Embryonic facial prominence (tissue), 1 donor: Measurements from ENCODE around the gene ADAM8.
"Not testable (repeated sequence)": the region's sequence is repeated elsewhere in the genome, so short reads cannot be mapped to it uniquely, and the experiment has no call there.

Experiments used
- DNase-seq: peaks from one replicate; pipeline ENCODE4 v3.0.0-alpha.2; 2016; ENCODE audit errors: extremely low spot score

The ADAM8 gene

DNA sequence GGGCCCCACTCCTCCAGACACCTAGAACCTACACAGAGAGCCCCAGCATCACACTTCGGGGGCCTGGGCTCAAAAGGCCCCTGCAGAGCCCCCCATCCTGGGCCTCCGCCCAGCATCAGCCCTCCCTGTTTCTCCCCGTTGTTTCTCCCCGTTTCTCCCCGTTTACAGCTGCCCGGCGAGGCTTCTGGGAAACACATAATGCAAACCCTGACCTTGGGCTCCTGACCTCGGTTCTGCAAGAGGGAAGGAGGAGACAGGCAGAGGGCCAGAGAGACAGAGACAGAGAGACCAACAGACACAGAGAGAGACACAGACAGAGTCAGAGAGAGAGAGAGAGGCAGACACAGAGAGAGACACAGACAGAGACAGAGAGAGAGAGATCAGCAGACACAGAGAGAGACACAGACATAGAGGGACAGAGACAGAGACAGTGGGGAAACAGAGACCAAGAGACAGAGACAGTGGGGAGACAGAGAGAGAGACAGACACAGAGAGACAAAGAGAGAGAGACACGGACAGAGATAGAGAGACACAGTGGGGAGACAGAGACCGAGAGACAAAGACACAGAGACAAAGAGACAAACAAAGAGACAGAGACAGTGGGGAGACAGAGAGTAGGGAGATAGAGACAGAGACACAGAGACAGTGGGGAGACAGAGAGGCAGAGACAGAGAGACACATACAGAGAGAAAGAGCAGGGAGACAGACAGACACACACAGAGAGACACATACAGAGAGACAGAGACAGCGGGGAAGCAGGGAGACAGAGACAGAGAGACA lies 26.5 kb downstream of the ADAM8 start:
- DNase-seq = no peak

DNA sequence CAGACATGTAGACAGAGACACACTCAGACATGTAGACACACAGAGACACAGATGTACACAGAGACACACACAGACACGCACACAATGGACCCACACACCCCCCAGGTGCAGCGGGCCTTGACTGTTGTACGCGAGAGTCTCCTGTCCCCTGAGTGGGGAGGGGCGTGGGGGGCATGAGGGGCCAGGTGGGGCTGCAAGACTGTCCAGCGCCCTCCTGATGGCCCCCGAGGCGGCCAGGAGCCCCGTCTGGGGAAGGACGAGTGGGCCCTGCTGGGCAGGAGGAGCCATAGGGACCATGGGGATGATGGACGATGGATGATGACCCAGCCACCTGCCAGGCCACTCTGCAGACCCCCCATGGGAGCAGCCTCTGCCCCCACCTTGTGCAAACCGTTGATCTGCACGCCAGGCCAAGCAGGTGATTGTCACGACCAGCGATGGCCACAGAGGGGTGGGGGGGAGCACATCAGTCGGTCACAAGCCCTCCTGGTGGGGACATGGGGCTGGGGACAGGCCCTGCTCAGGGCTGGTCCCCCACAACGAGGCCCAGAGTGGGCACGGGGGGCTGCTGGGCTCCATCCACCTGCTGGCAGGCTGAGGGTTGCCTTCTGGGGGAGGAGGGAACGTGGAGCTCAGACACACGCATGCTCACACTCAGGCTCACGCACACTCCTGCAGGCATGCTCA lies 27.4 kb downstream of the ADAM8 start:
- no peak for DNase-seq

DNA sequence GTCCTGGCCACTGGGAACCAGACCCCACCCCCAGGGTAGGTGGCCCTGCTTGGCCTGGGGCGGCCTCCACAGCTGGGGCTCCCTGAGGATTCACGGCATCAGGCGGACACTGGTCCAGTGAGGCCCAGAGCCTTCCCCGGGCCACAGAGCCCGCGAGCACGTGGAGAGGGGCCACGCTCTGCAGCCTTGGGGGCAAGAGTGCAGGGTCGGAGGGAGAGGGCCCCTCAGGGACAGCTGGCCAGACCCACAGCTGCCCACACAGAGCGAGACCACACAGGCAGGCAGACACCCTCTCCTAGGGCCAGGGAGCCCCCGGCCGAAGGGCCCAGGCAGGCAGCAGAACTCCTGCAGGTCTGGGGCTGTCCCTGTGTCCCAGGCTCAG lies 28.3 kb downstream of the ADAM8 start:
- no peak for DNase-seq

DNA sequence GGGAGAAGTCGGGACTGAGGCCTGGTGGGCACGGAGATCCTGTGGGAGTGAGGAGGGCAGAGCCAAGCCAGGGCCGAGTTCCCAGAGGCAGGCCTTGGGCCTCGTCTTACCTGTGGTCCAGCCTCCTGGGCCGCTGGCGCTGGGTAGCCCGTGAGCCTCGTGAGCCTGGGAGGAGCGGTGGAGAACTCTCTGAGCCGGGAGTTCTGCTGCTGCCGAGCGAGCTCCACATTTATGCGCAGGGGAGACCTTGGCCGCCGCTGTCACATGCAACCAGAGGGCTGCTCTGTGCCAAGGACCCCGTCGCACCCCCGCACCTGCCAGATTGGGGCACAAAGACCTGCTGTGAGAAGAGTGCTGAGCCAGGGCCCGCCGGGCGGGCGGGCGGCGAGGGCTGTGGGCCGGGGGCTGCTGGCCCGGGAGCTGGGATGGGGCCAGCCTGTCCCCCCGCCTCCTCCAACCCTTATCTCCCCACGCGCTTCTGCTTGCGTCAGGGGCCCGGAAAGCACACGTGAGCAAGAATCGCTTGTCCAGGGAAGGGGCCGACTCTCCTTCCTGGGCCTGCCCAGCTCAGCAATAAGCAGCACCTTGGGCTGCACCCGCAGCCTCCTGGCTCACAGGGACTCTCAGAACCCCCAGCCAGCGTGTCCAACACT lies 28.9 kb downstream of the ADAM8 start:
- DNase-seq = no peak

DNA sequence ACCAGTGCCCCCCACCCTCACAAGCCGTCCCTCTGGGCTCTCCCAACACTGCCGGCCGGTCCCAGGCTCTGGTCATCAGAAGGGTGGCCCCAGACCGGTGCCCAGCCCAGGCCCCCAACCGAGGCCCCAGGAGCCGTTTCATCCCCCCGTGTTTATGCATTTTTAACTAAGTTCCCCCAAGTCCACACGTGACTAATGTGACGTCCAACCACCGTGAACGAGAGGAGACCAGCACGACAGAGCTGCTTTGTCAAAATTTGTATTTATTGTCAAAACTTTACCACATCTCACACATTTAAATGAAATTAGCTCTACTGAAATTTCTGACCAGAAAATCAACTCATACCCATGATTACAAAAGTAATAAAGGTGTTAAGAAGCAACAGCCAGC lies 30.4 kb downstream of the ADAM8 start:
- no peak for DNase-seq

DNA sequence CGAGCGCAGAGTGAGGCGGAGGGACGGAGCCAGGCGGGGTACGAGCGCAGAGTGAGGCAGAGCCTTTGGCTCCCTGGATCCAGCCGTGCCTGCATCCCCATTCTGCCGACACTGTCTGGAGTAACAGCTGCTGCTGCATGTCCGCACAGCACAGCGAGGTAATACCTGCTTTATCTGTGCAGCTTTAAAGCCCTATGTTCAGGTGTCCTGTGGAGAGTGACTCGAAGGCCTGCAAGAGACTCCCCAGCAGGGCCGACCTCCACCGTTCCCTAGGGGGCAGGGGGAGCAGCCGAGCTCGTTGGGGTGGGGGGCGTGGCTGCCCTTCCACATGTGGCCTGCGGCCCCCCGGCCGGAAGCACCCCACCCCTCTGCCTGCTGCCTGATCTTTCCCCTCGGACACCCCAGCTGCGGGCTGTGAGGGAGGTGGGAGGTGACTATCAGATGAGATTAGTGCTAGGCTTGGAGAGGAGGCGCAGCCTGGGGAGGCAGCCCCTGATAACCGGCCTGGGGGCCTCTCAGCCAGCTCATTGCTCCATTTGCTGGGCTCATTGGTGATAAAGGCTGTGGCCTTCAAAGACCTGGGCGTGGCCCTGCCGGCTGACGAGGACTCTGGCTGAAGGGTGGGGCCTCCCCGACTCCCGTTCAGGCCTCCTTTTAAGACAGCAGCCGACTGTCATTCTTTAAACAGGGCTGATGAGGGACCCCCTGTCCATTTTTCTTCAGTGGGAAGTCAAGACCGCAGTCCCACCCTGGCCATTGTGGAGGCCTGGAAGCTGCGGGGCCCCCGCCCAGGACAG lies 31.0 kb downstream of the ADAM8 start:
- no peak for DNase-seq

DNA sequence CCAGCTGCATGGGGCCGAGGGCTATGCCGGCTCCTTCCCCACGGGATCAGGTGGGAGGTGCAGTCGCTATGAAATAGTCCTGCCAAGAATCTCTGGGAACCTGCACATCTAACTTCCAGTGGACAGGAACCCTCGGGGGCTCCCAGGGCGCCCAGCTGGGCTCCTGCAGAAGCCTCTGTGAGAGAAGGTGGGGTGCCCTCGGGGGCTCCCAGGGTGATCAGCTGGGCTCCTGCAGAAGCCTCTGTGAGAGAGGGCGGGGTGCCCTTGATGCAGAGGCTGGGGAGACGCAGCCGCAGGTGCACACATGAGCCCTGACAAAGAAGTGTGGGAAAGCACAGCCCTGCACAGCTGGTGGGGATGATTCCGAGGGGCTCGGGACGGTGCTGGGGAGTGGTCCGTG lies 33.1 kb downstream of the ADAM8 start:
- no peak for DNase-seq

DNA sequence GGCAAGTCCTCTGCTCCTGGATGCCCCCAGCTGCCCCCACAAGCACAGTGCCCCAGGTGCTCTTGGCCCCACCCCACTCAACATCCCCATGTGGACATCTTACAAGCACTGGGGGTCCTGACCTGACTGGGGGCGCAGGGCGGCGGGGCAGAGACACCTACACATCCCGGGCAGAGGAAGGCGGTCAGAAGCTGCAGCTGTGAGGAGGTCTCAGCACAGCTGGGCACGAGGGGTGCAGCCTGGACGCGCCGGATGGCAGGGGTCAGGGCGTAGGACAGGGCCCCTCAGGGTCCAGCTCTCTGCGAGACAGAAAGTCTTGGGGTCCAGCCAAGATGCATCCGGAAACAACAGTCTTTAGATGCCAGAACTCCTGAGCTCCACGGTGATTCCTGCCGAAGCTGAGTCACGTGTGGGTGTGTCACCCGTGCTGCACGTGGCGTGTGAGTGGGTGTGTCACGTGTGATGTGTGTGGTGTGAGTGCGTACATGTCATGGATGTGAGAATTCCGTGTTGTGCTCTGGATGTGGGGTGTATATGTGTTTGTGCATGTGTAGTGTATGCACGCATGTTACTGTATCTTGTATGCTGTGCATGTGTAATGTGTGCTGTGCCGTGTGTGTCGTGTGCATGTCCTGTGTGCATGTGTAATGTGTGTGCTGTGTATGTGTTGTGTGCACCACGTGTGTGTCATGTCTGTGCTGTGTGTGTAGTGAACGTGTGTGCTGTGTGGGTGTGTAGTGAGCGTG lies 33.9 kb downstream of the ADAM8 start:
- DNase-seq = no peak

DNA sequence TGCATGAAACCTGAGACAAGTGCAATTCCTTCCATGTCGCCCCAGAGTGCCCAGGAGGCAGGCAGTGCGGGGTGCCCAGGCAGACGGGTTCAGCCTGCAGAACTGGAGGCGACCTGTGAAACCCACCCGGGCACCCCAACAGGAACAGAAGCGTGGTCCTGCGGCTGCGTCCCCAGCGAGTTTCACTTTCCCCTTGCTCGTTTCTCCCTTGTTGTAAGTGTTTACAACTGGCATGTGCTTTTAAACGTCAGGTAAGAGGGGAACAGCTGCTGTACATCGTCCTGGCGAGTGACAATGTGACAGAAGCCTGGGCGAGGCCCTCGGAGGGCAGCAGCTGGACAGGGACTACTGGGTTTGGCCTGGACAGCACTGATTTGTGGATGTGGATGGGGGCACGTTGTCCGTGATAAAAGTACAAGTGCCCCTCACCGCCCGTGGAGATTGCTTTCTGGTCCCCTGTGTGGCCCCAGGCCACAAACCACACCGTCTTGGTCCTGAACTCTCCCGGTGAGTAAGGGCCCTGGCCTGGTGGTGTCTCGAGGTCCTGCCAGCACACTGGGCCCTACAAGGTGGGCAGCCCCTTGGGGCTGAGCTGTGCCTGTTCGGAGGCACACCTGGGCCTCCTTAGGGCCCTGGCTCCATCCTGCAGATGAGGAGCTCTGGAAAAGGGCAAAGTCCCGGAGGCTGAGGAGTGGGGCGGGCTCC lies 35.0 kb downstream of the ADAM8 start:
- DNase-seq = no peak

DNA sequence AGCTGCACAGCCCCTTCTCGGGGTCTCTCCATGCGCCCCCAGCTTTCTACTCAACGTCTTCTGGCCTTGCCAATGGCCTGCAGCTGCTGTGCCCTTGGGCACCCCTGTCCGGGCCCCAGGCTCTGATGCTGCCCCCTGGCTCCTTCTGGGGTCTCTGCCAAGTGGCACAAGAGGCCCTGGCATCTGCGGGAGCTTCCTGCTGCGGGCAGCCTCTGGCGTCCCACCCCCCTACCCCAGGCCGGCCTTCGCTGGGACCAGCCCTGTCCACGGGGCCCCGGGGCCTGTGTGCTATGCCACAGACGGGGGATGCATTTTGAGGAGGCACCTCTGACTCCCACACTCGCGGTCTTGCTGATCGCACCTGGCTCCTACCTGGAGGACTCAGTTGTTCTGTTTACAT lies 36.7 kb downstream of the ADAM8 start:
- no peak for DNase-seq

DNA sequence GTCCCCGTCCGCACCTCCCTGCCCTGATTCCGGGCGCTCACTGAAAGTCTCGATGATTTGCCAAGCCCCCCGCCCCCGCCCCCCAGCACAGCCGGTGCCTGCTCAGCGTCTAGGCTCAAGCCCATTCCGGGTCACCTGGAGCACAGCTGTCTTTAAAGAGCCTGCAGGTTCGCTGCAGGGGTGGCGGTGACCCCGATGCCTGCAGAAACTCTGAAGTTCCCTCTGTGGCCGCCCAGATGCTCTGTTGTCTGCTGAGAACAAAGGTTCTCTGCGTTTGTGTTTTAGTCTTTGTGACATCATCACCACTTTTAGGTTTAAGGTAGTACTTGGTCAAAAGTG lies 38.2 kb downstream of the ADAM8 start:
- no peak for DNase-seq

DNA sequence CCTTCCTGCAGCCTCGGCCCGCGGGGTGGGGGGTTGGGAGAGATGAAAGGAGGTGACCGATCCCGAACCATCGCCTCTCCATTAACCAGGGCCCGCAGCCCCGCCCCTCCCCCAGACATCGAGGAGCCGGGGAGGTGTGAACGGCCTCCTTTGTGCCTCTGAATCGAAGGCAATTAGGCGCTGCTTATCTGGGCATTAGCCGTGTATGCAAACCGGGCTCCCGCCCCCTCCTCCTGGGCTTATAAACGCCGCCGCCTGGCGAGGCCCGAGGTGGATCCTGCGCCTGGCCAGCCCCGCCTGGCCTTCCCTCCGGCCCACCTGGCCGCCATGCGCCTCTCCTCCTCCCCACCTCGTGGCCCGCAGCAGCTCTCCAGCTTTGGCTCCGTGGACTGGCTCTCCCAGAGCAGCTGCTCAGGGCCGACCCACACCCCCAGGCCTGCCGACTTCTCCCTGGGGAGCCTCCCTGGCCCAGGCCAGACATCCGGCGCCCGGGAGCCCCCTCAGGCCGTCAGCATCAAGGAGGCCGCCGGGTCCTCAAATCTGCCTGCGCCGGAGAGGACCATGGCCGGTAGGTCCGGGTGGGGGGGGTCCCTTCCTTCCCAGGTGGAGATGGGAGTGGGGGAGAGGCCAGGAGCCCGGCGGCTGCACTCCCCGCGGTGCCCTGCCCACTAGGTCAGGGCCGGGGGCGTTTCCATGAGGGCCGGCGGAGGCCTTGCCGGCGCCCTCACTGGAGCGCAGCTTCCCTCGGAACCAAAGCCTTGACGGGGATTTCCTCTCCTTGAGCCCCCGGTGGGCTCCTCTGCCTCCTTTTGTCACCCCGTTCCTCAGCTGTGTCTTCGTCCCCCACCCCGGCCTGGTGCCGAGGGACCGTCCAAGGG lies 38.8 kb downstream of the ADAM8 start, which contains the start of gene VENTX:
VENTX (plus strand) TSS at position 268 of the 878 bp plus-strand sequence; CDS start at position 328, 60 bp downstream.
- DNase-seq = no peak

DNA sequence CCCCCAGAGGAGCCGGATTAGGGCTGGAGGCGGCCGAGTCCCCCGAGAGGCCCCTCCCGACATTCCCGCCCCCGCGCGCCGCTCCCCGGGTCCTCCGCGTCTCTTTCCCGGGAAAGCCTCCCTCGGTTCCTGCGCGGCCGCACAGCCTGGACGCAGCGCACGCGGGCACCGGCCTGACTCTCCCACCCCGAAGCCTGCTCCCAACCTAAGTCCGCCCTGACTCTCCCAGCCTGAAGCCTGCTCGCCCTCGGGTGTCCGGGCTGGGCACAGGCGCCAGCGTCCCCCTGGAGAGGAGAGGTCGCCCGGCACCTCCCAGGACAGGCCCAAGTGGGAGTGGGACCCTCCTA lies 39.5 kb downstream of the ADAM8 start:
- DNase-seq = no peak

DNA sequence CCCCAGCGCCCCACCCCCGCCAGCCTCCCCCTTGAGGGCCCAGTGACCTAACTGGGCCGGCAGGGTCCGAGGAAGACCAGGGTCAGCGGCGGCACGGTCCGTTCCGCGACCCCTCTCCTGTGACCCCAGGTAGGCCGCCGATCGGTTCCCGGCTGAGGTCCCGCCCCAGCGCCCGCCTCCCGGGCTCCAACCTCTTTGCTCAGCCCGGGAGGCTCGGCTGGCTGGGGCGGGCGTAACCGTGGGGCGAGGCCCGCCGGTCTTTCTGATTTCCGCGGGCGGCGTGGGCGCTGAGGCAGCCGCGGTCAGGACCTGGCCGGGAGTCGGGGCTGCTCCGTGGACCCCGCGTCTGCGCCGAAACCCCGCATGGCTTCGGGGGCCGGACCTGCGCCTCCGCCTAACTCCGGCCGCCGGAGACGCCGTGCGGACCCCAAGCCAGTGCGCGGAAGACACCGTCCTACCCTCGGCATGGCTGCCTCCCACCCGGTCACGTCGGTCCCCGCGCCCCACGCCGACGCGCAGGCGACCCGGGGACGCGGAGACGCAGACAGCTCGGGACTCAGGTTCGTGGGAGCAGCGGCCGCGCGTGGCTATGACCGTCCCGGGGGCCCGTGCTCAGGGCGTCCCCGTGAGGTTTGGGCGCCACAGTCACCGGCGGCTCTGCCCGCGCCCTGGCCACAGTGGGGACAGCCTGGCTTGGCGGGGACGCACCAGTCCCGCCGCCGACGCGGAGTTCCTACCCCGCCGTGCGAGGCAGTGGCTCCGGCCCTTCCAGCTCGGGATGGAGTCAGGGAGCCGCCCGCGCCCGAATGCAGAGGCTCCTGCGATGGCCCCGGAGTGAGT lies 40.0 kb downstream of the ADAM8 start:
- DNase-seq = no peak

DNA sequence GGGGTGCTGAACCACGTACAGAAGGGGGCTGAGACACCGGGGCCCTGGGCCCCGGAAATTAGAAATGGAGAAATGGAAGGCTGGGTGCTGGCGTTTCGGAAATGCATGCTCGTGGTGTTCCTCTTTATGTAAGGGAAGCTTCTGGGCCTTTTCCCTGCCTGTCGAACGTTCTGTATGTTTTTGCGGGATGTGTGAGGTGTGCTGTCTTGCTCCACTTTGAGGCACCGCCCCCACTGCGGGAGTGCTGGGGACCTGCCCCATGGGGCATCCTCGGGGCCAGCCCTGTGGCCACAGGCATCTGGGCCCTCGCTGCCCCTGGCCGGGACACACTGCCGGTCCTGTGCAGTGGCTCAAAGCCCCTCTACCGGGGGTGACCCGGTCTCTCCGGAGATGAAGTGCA lies 40.7 kb downstream of the ADAM8 start:
- DNase-seq = no peak

DNA sequence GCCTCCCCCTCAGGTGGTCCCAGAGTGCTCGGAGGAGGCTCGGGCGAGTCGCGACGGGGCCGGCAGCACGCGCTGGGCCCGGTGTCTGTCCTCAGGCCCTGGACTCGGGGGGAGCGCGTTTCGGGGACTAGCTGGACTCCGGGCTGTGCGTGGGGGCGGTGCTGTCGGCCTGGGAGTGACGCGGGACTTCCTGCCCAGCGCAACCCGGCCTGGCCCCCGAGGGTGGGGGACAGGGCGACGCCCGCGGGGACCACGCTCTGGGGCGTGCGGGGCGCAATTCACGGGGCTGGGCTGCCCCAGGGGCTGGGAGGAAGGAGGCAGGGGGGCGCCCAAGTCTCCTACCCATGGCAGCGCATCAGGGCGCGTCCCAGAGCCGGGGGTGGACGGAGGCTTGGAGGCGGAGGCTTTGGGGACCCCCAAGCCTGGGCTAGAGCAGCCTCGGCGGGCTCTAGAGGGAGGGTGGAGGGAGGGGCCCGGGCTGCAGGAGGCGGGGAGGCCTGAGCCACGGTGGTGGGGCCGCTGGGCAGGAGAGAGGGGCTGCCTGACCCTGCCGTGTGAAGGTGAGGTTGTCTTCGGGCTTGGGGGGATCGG lies 41.3 kb downstream of the ADAM8 start:
- DNase-seq = no peak

DNA sequence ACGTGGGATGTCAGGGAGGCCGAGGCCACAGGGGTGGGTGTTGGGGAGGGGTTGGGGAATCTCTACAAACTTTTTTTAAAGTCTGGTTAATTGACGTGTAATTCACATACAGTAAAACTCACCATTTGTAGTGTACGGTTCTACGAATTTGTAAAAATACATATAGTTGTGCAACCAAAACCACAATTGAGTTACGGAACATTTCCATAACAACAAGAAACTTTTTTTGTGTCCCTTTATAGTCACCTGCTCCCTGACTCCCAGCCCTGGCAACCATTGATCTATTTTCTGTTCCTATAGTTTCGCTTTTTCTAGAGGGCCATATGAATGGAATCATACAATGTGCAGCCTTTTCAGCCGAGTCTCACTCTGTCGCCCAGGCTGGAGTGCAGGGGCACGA lies 41.9 kb downstream of the ADAM8 start:
- DNase-seq = not testable (repeated sequence)

DNA sequence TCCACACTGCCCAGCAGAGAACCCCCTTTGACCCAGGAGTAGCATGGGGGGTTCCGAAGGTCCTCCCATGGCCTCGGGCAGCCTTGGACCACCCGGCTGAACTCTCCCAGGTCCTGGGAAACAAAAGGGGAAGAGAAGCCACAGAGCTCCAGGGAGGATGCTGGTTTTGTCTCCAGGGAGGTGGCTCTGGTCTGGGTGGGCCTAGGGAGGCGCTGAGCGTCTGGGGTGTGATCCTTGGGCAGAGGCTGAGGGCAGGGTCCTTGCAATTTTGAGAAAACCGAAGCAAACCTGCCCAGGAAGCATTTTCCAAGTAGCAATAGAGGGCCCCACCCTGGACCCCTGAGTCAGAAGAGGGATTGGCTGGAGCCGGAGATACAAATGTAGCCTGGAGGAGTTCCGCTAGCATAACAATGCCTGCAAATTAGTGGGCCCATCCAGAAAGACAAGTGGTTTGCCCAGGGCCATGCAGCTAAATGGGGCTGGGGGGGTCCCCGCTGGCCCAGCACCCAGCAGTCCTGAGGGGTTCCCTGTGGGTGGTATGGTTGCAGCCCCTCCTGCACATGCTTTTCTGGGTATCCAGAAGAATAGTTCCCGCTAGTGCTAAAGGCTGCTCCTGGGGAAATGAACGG lies 44.6 kb downstream of the ADAM8 start:
- no peak for DNase-seq
